Stomach (tissue), 4 donors: ENCODE results near the gene RIMBP2.

Experiments
- EP300 ChIP-seq: sonication (generic); formaldehyde crosslinking; IDR thresholded peaks from one replicate; pipeline ENCODE4 v1.6.1; 2017; ENCODE audit warnings: antibody characterized with exemption
- POLR2A ChIP-seq, 4 donors: fragments of 450-650 bp; IDR thresholded peaks; one replicate each; pipeline ENCODE4 v1.6.1; 2016; ENCODE audit warnings: antibody characterized with exemption in 4 of 4, control low read depth in 2 of 4, mild to moderate bottlenecking in 1 of 4, moderate library complexity in 1 of 4
- TF ChIP-seq, protein P1 (sequence below), 7 experiments: fragments of 450-650 bp in 4 of 7; fragments of 200-600 bp in 3 of 7; sonication (generic) in 3 of 7; IDR thresholded peaks; one replicate each; pipeline ENCODE4 v1.5.1; 2016 to 2019; ENCODE audit warnings: antibody characterized with exemption in 7 of 7, control low read depth in 2 of 7, mild to moderate bottlenecking in 1 of 7

DNA sequence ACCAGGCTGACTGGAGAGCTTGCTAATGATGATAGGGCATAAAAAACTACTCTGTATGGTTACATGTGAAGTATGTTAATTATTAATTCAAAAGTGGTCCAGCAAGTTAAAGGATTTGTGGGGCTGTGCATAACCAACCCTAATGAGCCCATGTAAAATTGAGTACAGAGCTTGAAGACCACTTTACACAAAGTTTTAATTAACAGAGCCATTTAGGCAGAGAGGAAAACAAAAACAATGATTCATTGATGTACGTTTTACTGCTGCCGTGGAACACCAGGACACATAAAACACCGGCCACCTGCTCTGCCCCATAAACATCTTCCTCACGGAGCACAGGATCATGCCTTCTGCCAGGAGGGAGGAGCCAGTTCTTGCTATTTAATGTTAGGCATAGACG lies 83.5 kb downstream of the RIMBP2 start:
- TF ChIP-seq, protein P1, sequence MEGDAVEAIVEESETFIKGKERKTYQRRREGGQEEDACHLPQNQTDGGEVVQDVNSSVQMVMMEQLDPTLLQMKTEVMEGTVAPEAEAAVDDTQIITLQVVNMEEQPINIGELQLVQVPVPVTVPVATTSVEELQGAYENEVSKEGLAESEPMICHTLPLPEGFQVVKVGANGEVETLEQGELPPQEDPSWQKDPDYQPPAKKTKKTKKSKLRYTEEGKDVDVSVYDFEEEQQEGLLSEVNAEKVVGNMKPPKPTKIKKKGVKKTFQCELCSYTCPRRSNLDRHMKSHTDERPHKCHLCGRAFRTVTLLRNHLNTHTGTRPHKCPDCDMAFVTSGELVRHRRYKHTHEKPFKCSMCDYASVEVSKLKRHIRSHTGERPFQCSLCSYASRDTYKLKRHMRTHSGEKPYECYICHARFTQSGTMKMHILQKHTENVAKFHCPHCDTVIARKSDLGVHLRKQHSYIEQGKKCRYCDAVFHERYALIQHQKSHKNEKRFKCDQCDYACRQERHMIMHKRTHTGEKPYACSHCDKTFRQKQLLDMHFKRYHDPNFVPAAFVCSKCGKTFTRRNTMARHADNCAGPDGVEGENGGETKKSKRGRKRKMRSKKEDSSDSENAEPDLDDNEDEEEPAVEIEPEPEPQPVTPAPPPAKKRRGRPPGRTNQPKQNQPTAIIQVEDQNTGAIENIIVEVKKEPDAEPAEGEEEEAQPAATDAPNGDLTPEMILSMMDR (IDR thresholded peaks at IDR 0.05) = no peak
- TF ChIP-seq EP300 (no peak), POLR2A (IDR thresholded peaks at IDR 0.05) (no peak)
